A673 (cell line): ENCODE data around the gene SNAP29.

Experiments
- CTCF ChIP-seq: fragments of 300-800, 200-600 bp; sonication (generic); conservative IDR thresholded peaks from 2 replicates; pipeline ENCODE4 v1.5.1; 2017; ENCODE audit warnings: low read depth, mild to moderate bottlenecking, antibody characterized with exemption, low read length, moderate library complexity, mixed read lengths
- EZH2 ChIP-seq: fragments of 200-600 bp; sonication (generic); IDR thresholded peaks from 2 replicates; pipeline ENCODE4 v1.6.1; 2017; ENCODE audit warnings: borderline replicate concordance, low read depth, mild to moderate bottlenecking, mixed read lengths, antibody characterized with exemption, low read length; ENCODE audit not compliant: poor library complexity, severe bottlenecking

GRCh38 chr22:20809538-20810185 is 49.1 kb upstream of the SNAP29 start:
- no peak for TF ChIP-seq CTCF
- TF ChIP-seq EZH2 = no peak
